HCT116 (cell line): ENCODE results near the gene KIF13A. TPM values are rescaled to one million over a fixed set of nuclear protein-coding genes. Genes with fewer than 3 reads are reported as not detected.

Experiments used
- ATAC-seq: fragments of 200-7000 bp; cut with Tn5 transposase; 2 replicates; pipeline ENCODE4 v1.9.1; 2020; ENCODE audit warnings: mild to moderate bottlenecking, moderate library complexity
- BruUV-seq: library from RNA; stranded (reverse); fragments of 400-500 nt; replicated peaks from 2 replicates; lab custom pipeline; 2021; lab: Mats Ljungman, UMichigan
- CTCF ChIA-PET: fragments of 300-600 bp; sonication (Branson Sonifier 250); formaldehyde crosslinking; loops from one replicate; lab custom pipeline; 2021; ENCODE audit warnings: antibody characterized with exemption; lab: Charles Lee
- POLR2A ChIA-PET: fragments of 300-600, 350-600 bp; sonication (Branson Sonifier 250); formaldehyde crosslinking; loops from one replicate; lab custom pipeline; 2021; ENCODE audit warnings: antibody characterized with exemption; lab: Charles Lee
- RAD21 ChIA-PET, 2 experiments: fragments of 300-600 bp; sonication (Branson Sonifier 250); formaldehyde crosslinking; loops; one replicate each; lab custom pipeline; 2023; ENCODE audit warnings: low total read pairs in 2 of 2; ENCODE audit not compliant: uncharacterized antibody in 2 of 2, unreplicated experiment in 2 of 2, low non-redundant PET in 1 of 2; lab: Charles Lee
- DNase-seq: peaks from one replicate; pipeline ENCODE4 v3.0.0-alpha.2; 2010; ENCODE audit warnings: low read depth, low spot score
- H2AFZ ChIP-seq: fragments of 200-600 bp; shearing (Covaris generic), sonication (generic); 2 replicates; pipeline ENCODE4 v1.6.1; 2017; ENCODE audit warnings: low read depth, mixed run types, mixed read lengths, antibody characterized with exemption, low read length; ENCODE audit not compliant: poor library complexity, severe bottlenecking
- H3K27ac ChIP-seq: 2 replicates; pipeline ENCODE4 v1.5.1; 2012; ENCODE audit warnings: low read depth, low read length
- H3K27me3 ChIP-seq: fragments of 200-600 bp; sonication (generic); 2 replicates; pipeline ENCODE4 v1.6.1; 2016; ENCODE audit warnings: mixed run types, low read length, mixed read lengths; ENCODE audit not compliant: insufficient read depth
- H3K36me3 ChIP-seq, 2 experiments: fragments of 200-500 bp in 1 of 2; fragments of 200-600 bp in 1 of 2; sonication (Bioruptor generic) in 1 of 2; sonication (generic) in 1 of 2; 2 replicates each; pipeline versions ENCODE4 v1.5.1 to v1.6.1; 2014 to 2016; ENCODE audit warnings: low read length in 2 of 2, inconsistent platforms in 1 of 2, mixed read lengths in 1 of 2, mixed run types in 1 of 2; ENCODE audit not compliant: insufficient read depth in 2 of 2, control insufficient read depth in 1 of 2
- H3K4me1 ChIP-seq, 2 experiments: fragments of 200-600 bp in 1 of 2; sonication (generic) in 1 of 2; 2 replicates each; pipeline versions ENCODE4 v1.5.1 to v1.6.1; 2012 to 2017; ENCODE audit warnings: low read length in 2 of 2, inconsistent platforms in 1 of 2, mild to moderate bottlenecking in 1 of 2, mixed read lengths in 1 of 2, mixed run types in 1 of 2, moderate library complexity in 1 of 2; ENCODE audit not compliant: insufficient read depth in 2 of 2, control insufficient read depth in 1 of 2
- H3K4me2 ChIP-seq: fragments of 200-600 bp; sonication (generic); 2 replicates; pipeline ENCODE4 v1.6.1; 2017; ENCODE audit warnings: mixed run types, low read length, mixed read lengths
- H3K4me3 ChIP-seq, 2 experiments: fragments of 200-600 bp in 1 of 2; sonication (generic) in 1 of 2; replicated peaks in 1 of 2; 2 replicates each; pipeline ENCODE4 v1.5.1; 2011 to 2016; ENCODE audit warnings: low read length in 2 of 2, control low read depth in 1 of 2, low read depth in 1 of 2, mild to moderate bottlenecking in 1 of 2, mixed read lengths in 1 of 2, mixed run types in 1 of 2
- H3K79me2 ChIP-seq: fragments of 200-600 bp; sonication (generic); 2 replicates; pipeline ENCODE4 v1.6.1; 2017; ENCODE audit warnings: mild to moderate bottlenecking, mixed run types, low read length, moderate library complexity, mixed read lengths; ENCODE audit not compliant: insufficient read depth
- H3K9ac ChIP-seq: fragments of 200-600 bp; sonication (generic); 2 replicates; pipeline ENCODE4 v1.6.1; 2016; ENCODE audit warnings: low read length, mixed read lengths
- H3K9me2 ChIP-seq: fragments of 200-600 bp; sonication (generic), shearing (Covaris generic); 2 replicates; pipeline ENCODE4 v1.6.1; 2017; ENCODE audit warnings: mixed run types, mild to moderate bottlenecking, moderate library complexity; ENCODE audit not compliant: insufficient read depth
- H3K9me3 ChIP-seq, 2 experiments: fragments of 200-500 bp in 1 of 2; fragments of 200-600 bp in 1 of 2; sonication (Bioruptor generic) in 1 of 2; sonication (generic) in 1 of 2; 2 replicates each; pipeline ENCODE4 v1.6.1; 2014 to 2017; ENCODE audit warnings: low read length in 2 of 2, mixed read lengths in 2 of 2, inconsistent platforms in 1 of 2, low read depth in 1 of 2, mild to moderate bottlenecking in 1 of 2, mixed run types in 1 of 2, moderate library complexity in 1 of 2; ENCODE audit not compliant: control insufficient read depth in 1 of 2, insufficient read depth in 1 of 2
- H4K20me1 ChIP-seq: fragments of 200-600 bp; sonication (generic), shearing (Covaris generic); 2 replicates; pipeline ENCODE4 v1.6.1; 2017; ENCODE audit warnings: mixed run types, mild to moderate bottlenecking, moderate library complexity; ENCODE audit not compliant: insufficient read depth
- CBX3 ChIP-seq: IDR thresholded peaks from 2 replicates; pipeline ENCODE4 v1.6.1; 2012; ENCODE audit warnings: low read depth
- EGR1 ChIP-seq: IDR thresholded peaks from 2 replicates; pipeline ENCODE4 v1.6.1; 2012; ENCODE audit warnings: low read depth
- ELF1 ChIP-seq: IDR thresholded peaks from 2 replicates; pipeline ENCODE4 v1.6.1; 2012; ENCODE audit warnings: low read depth, borderline replicate concordance
- EZH2 ChIP-seq: fragments of 200-600 bp; sonication (generic); IDR thresholded peaks from 2 replicates; pipeline ENCODE4 v1.6.1; 2017; ENCODE audit warnings: antibody characterized with exemption, mixed run types
- EZH2phosphoT487 ChIP-seq: fragments of 200-600 bp; IDR thresholded peaks from 2 replicates; pipeline ENCODE4 v1.6.1; 2018; ENCODE audit warnings: antibody characterized with exemption, borderline replicate concordance
- FOSL1 ChIP-seq: IDR thresholded peaks from 2 replicates; pipeline ENCODE4 v1.6.1; 2012; ENCODE audit warnings: low read depth
- JUND ChIP-seq: IDR thresholded peaks from 2 replicates; pipeline ENCODE4 v1.6.1; 2012
- POLR2A ChIP-seq: IDR thresholded peaks from 2 replicates; pipeline ENCODE4 v1.7.0; 2011; ENCODE audit warnings: borderline replicate concordance; ENCODE audit not compliant: insufficient read depth, insufficient read length; ENCODE audit errors: extremely low read depth
- SIN3A ChIP-seq: IDR thresholded peaks from 2 replicates; pipeline ENCODE4 v1.6.1; 2012; ENCODE audit warnings: low read depth
- SRF ChIP-seq: IDR thresholded peaks from 2 replicates; pipeline ENCODE4 v1.6.1; 2012; ENCODE audit warnings: low read depth
- TCF7L2 ChIP-seq: IDR thresholded peaks from 2 replicates; pipeline ENCODE4 v1.7.0; 2011; ENCODE audit warnings: borderline replicate concordance, inconsistent platforms; ENCODE audit not compliant: insufficient read depth, insufficient read length; ENCODE audit errors: extremely low read depth
- YY1 ChIP-seq: IDR thresholded peaks from 2 replicates; pipeline ENCODE4 v1.6.1; 2011; ENCODE audit warnings: low read length, low read depth, moderate library complexity, mild to moderate bottlenecking; ENCODE audit not compliant: insufficient replicate concordance; ENCODE audit errors: extremely low read depth
- ZFX ChIP-seq: fragments of 450-650 bp; IDR thresholded peaks from 2 replicates; pipeline ENCODE4 v1.6.1; 2017
- ZNF274 ChIP-seq: fragments of 200-500 bp; sonication (Bioruptor generic); IDR thresholded peaks from 2 replicates; pipeline ENCODE4 v1.6.1; 2014; ENCODE audit warnings: mild to moderate bottlenecking, low read depth, low read length, inconsistent platforms
- intact Hi-C: fragments of 100-400 bp; cut with micrococcal nuclease; formaldehyde crosslinking; loops from 2 replicates; pipeline ENCODE4 v1.10.0; 2022
- total RNA-seq: library from RNA; stranded (reverse); gene quantifications from one replicate; pipeline ENCODE4 v1.2.1, GENCODE V29; 2021; ENCODE audit not compliant: unreplicated experiment
- TF ChIP-seq, protein P1 (sequence below): IDR thresholded peaks from 2 replicates; pipeline ENCODE4 v1.6.1; 2012
- TF ChIP-seq, protein P2 (sequence below), 3 experiments: fragments of 200-600 bp in 1 of 3; sonication (generic) in 1 of 3; IDR thresholded peaks in 2 of 3; conservative IDR thresholded peaks in 1 of 3; 2 replicates each; pipeline ENCODE4 v1.5.1; 2012 to 2017; ENCODE audit warnings: low read depth in 2 of 3, low read length in 2 of 3, antibody characterized with exemption in 1 of 3, borderline replicate concordance in 1 of 3, control low read depth in 1 of 3, mild to moderate bottlenecking in 1 of 3, mixed read lengths in 1 of 3, mixed run types in 1 of 3, moderate library complexity in 1 of 3; ENCODE audit not compliant: insufficient read depth in 1 of 3
- TF ChIP-seq, protein P3 (sequence below): IDR thresholded peaks from 2 replicates; pipeline ENCODE4 v1.6.1; 2012
- TF ChIP-seq, protein P4 (sequence below): IDR thresholded peaks from 2 replicates; pipeline ENCODE4 v1.6.1; 2011; ENCODE audit warnings: mild to moderate bottlenecking, low read length, moderate library complexity; ENCODE audit not compliant: insufficient replicate concordance; ENCODE audit errors: extremely low read depth

KIF13A gene
- total RNA-seq, 1 experiment from 2014 or later, result 23.1 TPM

DNA sequence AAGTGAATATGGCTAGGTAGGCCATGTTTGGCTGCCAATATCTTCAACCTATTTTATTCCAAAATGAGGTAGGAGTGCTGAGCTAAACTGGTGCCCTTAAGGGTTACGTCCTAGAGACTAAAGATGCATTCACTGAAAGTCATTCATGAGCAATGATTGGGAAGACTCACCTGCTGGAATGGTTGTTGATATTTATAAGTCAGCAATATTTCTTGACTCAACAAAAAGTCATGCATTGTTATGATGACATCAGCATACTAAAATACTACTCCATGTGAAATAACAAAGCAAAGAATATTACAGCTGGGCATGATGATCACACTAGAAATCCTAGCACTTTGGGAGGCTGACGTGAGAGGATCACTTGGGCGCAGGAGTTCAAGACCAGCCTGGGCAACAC, 263.1 kb downstream of the KIF13A start:
- Histone ChIP-seq H3K27ac (no peak overlapping the region), H3K4me3 (no peak overlapping the region), H3K4me2 (no peak overlapping the region), H2AFZ (no peak overlapping the region), H3K9me3 (no peaks in the 10 kb centered on the region), H3K9ac (no peak overlapping the region), H3K4me1 (peaks cover 0 to 8% of the 10 kb centered on the region in 2 experiments; a peak in 1 of 4 replicates), H3K36me3 (no peaks in the 10 kb centered on the region), H4K20me1 (no peaks in the 10 kb centered on the region), H3K79me2 (no peaks in the 10 kb centered on the region), H3K9me2 (no peaks in the 10 kb centered on the region), H3K27me3 (no peaks in the 10 kb centered on the region)
- DNase-seq (no peak), ATAC-seq (no peak)
- RAD21 ChIA-PET, result no interaction called here
- POLR2A ChIA-PET, result no interaction called here
- intact Hi-C loops, result no loop called here
- TF ChIP-seq, protein P1, sequence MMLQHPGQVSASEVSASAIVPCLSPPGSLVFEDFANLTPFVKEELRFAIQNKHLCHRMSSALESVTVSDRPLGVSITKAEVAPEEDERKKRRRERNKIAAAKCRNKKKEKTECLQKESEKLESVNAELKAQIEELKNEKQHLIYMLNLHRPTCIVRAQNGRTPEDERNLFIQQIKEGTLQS, result no peak
- TF ChIP-seq CBX3 (no peak), SRF (no peak), YY1 (no peak), ZNF274 (no peak), ELF1 (no peak), EGR1 (no peak), FOSL1 (no peak), JUND (no peak), TCF7L2 (no peak), SIN3A (no peak), EZH2 (no peak), EZH2phosphoT487 (no peak), ZFX (no peak), POLR2A (no peak)
- TF ChIP-seq, protein P2, sequence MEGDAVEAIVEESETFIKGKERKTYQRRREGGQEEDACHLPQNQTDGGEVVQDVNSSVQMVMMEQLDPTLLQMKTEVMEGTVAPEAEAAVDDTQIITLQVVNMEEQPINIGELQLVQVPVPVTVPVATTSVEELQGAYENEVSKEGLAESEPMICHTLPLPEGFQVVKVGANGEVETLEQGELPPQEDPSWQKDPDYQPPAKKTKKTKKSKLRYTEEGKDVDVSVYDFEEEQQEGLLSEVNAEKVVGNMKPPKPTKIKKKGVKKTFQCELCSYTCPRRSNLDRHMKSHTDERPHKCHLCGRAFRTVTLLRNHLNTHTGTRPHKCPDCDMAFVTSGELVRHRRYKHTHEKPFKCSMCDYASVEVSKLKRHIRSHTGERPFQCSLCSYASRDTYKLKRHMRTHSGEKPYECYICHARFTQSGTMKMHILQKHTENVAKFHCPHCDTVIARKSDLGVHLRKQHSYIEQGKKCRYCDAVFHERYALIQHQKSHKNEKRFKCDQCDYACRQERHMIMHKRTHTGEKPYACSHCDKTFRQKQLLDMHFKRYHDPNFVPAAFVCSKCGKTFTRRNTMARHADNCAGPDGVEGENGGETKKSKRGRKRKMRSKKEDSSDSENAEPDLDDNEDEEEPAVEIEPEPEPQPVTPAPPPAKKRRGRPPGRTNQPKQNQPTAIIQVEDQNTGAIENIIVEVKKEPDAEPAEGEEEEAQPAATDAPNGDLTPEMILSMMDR (IDR thresholded peaks at IDR 0.05 in 2 of 3, conservative IDR thresholded peaks at IDR 0.05 in 1 of 3; ENCODE audit: borderline replicate concordance in 1 of 3, insufficient read depth in 1 of 3, low read depth in 2 of 3, low read length in 2 of 3), result no peak
- TF ChIP-seq, protein P3, sequence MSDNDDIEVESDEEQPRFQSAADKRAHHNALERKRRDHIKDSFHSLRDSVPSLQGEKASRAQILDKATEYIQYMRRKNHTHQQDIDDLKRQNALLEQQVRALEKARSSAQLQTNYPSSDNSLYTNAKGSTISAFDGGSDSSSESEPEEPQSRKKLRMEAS, result no peak
- TF ChIP-seq, protein P4, sequence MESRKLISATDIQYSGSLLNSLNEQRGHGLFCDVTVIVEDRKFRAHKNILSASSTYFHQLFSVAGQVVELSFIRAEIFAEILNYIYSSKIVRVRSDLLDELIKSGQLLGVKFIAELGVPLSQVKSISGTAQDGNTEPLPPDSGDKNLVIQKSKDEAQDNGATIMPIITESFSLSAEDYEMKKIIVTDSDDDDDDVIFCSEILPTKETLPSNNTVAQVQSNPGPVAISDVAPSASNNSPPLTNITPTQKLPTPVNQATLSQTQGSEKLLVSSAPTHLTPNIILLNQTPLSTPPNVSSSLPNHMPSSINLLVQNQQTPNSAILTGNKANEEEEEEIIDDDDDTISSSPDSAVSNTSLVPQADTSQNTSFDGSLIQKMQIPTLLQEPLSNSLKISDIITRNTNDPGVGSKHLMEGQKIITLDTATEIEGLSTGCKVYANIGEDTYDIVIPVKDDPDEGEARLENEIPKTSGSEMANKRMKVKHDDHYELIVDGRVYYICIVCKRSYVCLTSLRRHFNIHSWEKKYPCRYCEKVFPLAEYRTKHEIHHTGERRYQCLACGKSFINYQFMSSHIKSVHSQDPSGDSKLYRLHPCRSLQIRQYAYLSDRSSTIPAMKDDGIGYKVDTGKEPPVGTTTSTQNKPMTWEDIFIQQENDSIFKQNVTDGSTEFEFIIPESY, result no peak
- no TSS peak for BruUV-seq
- CTCF ChIA-PET, result no interaction called here
